Measurements from ENCODE around the gene C16orf95. TPM values are rescaled to one million over a fixed set of nuclear protein-coding genes. Genes with fewer than 3 reads are reported as not detected.

Gene C16orf95
- total and polyA plus RNA-seq, 2 donors (not counting 1 experiment from before 2014, with no cell fraction given) = 1.5 to 2.5 TPM

GRCh38 chr16:87323727-87324410, 6.7 kb upstream of the C16orf95 start:
- TF ChIP-seq EZH2 (IDR thresholded peaks at IDR 0.05; ENCODE audit: borderline replicate concordance, insufficient read depth, low read depth, low read length, poor library complexity, severe bottlenecking) = no peak
- no peak for TF ChIP-seq CTCF (IDR thresholded peaks at IDR 0.05)
- ChIA-PET POLR2A (no interaction called here), CTCF (interaction anchor here (1.0 to 2.6 kb wide), 5 partner anchors 9 to 312 kb away, joined by 3 to 10 read pairs (median 7); partner anchors contain the start of gene FBXO31)
- no peak overlapping the region for H3K4me3 ChIP-seq (ENCODE audit: control extremely low read depth in 1 of 5, extremely low read depth in 1 of 5, insufficient read depth in 1 of 5, low read depth in 2 of 5, low read length in 4 of 5)
- peaks cover 13% of the 10 kb centered on the region for H4K20me1 ChIP-seq (ENCODE audit: control insufficient read depth, insufficient read depth, low read length, poor library complexity, severe bottlenecking)
- WGBS (ENCODE audit: insufficient coverage) = 96% methylated on average over 18 of the region's 21 CpGs
- intact Hi-C loops (cut with micrococcal nuclease) = loop anchor here (1.0 kb wide), 1 partner anchor 70 kb away; no protein-coding TSS in a partner anchor
- no peaks in the 10 kb centered on the region for H3K9me3 Mint-ChIP-seq (ENCODE audit: insufficient read depth)
- no peak overlapping the region for H3K4me3 Mint-ChIP-seq
- no peaks in the 10 kb centered on the region for H3K27me3 ChIP-seq (replicated peaks in 1 of 4; ENCODE audit: control extremely low read depth in 1 of 4, control insufficient read depth in 3 of 4, insufficient read depth in 4 of 4, low read length in 3 of 4)
- H3K4me2 ChIP-seq (replicated peaks; ENCODE audit: low read depth, low read length, poor library complexity, severe bottlenecking) = no peak overlapping the region
- ATAC-seq (ENCODE audit: low read depth) = no peak
- no peaks in the 10 kb centered on the region for H3K27me3 Mint-ChIP-seq
- H3K4me1 Mint-ChIP-seq = peaks cover 4% of the 10 kb centered on the region
- no peak overlapping the region for H3K27ac ChIP-seq (ENCODE audit: low read length in 2 of 2)
- peaks cover 0 to 5% of the 10 kb centered on the region in 2 experiments for H3K36me3 ChIP-seq (replicated peaks in 1 of 2; ENCODE audit: control extremely low read depth in 1 of 2, control insufficient read depth in 1 of 2, extremely low read depth in 1 of 2, insufficient read depth in 2 of 2, low read length in 1 of 2)
- peaks cover 0 to 4% of the 10 kb centered on the region in 2 donors for H3K4me1 ChIP-seq (ENCODE audit: control insufficient read depth in 2 of 2, insufficient read depth in 2 of 2, low read length in 2 of 2)
- H2AFZ ChIP-seq (ENCODE audit: insufficient read depth, low read depth, low read length, poor library complexity, severe bottlenecking) = no peak overlapping the region
- H3K79me2 ChIP-seq (ENCODE audit: control insufficient read depth, insufficient read depth, low read length) = peaks cover 6% of the 10 kb centered on the region
- no peak overlapping the region for H3K27ac Mint-ChIP-seq
- no peak overlapping the region for H3K9ac ChIP-seq (ENCODE audit: low read length)
- no peak for DNase-seq
- H3K9me3 ChIP-seq (ENCODE audit: control extremely low read depth in 1 of 3, control insufficient read depth in 2 of 3, insufficient read depth in 1 of 3, low read length in 2 of 3) = no peaks in the 10 kb centered on the region

Measured in B cell (primary cell).